Left hindlimb (tissue), 1 donor: ENCODE results near the gene KIR2DL3.
"Not testable (repeated sequence)": the region's sequence is repeated elsewhere in the genome, so short reads cannot be mapped to it uniquely, and the experiment has no call there.

ENCODE experiments used
- DNase-seq: peaks from one replicate; pipeline ENCODE4 v3.0.0-alpha.2; 2018

The KIR2DL3 gene

GRCh38 chr19:54738306-54738705 is at the start of gene KIR2DL3:
Gene KIR2DL3, plus strand, starts transcription at chr19:54738513. Its CDS starts 33 bp downstream, at chr19:54738546.
- not testable (repeated sequence) for DNase-seq

- DNase-seq, result no peak
Observed at GRCh38 chr19:54691582-54692297, 46.6 kb upstream of the KIR2DL3 start.

- DNase-seq, result no peak
Observed at GRCh38 chr19:54692298-54692615, 46.1 kb upstream of the KIR2DL3 start.

- DNase-seq, result no peak
Observed at GRCh38 chr19:54694648-54695047, 43.7 kb upstream of the KIR2DL3 start.

GRCh38 chr19:54696117-54696548 is 42.2 kb upstream of the KIR2DL3 start:
- DNase-seq, result no peak

- no peak for DNase-seq
Observed at GRCh38 chr19:54696766-54697165, 41.5 kb upstream of the KIR2DL3 start.

GRCh38 chr19:54697716-54698115 is 40.6 kb upstream of the KIR2DL3 start:
- DNase-seq, result not testable (repeated sequence)

- no peak for DNase-seq
Observed at GRCh38 chr19:54704928-54705327, 33.4 kb upstream of the KIR2DL3 start.

GRCh38 chr19:54707962-54708361 is 30.4 kb upstream of the KIR2DL3 start:
- no peak for DNase-seq

- DNase-seq, result no peak
Observed at GRCh38 chr19:54708781-54709180, 29.5 kb upstream of the KIR2DL3 start.

GRCh38 chr19:54709212-54709948 is 28.9 kb upstream of the KIR2DL3 start:
- DNase-seq, result no peak

- DNase-seq, result not testable (repeated sequence)
Observed at GRCh38 chr19:54709956-54710355, 28.4 kb upstream of the KIR2DL3 start.

GRCh38 chr19:54724142-54724541 is 14.2 kb upstream of the KIR2DL3 start, which contains the start of gene KIR3DL3:
Gene KIR3DL3, plus strand, starts transcription at chr19:54724442. Its CDS starts 55 bp downstream, at chr19:54724497.
- DNase-seq, result no peak

GRCh38 chr19:54724644-54725043 is 13.7 kb upstream of the KIR2DL3 start:
- no peak for DNase-seq

GRCh38 chr19:54725321-54725720 is 13.0 kb upstream of the KIR2DL3 start:
- DNase-seq, result no peak

GRCh38 chr19:54727562-54727961 is 10.8 kb upstream of the KIR2DL3 start:
- DNase-seq, result no peak

GRCh38 chr19:54728167-54728566 is 10.1 kb upstream of the KIR2DL3 start:
- no peak for DNase-seq

GRCh38 chr19:54729416-54730188 is 8.7 kb upstream of the KIR2DL3 start:
- DNase-seq, result no peak

GRCh38 chr19:54731191-54731590 is 7.1 kb upstream of the KIR2DL3 start:
- DNase-seq, result no peak

- no peak for DNase-seq
Observed at GRCh38 chr19:54738715-54739114, 402 bp downstream of the KIR2DL3 start.

GRCh38 chr19:54739587-54740497 is 1.5 kb downstream of the KIR2DL3 start:
- no peak for DNase-seq

GRCh38 chr19:54741950-54742349 is 3.6 kb downstream of the KIR2DL3 start:
- not testable (repeated sequence) for DNase-seq
